ENCODE data around the gene CLEC2A. TPM values are rescaled to one million over a fixed set of nuclear protein-coding genes. Genes with fewer than 3 reads are reported as not detected.

The CLEC2A gene
- total RNA-seq, 1 experiment from 2014 or later, result not detected

GRCh38 chr12:9872162-9872561 is 60.0 kb downstream of the CLEC2A start:
- Histone ChIP-seq H3K4me2 (ENCODE audit: low read length) (no peak overlapping the region), H3K4me1 (ENCODE audit: control insufficient read depth in 1 of 2, insufficient read depth in 2 of 2, low read length in 2 of 2) (no peaks in the 10 kb centered on the region), H3K9me2 (ENCODE audit: insufficient read depth) (no peaks in the 10 kb centered on the region), H4K20me1 (ENCODE audit: insufficient read depth) (no peaks in the 10 kb centered on the region; the same call in 1 of the 2 replicates), H2AFZ (ENCODE audit: low read depth, low read length, poor library complexity, severe bottlenecking) (no peak overlapping the region), H3K79me2 (ENCODE audit: insufficient read depth, low read length) (no peaks in the 10 kb centered on the region), H3K36me3 (ENCODE audit: control insufficient read depth in 1 of 2, insufficient read depth in 2 of 2, low read length in 2 of 2) (no peaks in the 10 kb centered on the region), H3K27me3 (ENCODE audit: insufficient read depth, low read length) (peaks cover 37% of the 10 kb centered on the region), H3K9ac (ENCODE audit: low read length) (no peak overlapping the region), H3K27ac (ENCODE audit: low read depth, low read length) (no peak overlapping the region), H3K9me3 (ENCODE audit: control insufficient read depth in 1 of 2, insufficient read depth in 1 of 2, low read depth in 1 of 2, low read length in 2 of 2) (no peaks in the 10 kb centered on the region), H3K4me3 (replicated peaks in 1 of 2; ENCODE audit: low read depth in 1 of 2, low read length in 2 of 2) (no peak overlapping the region)
- RAD21 ChIA-PET (ENCODE audit: low non-redundant PET in 1 of 2, low total read pairs in 2 of 2, uncharacterized antibody in 2 of 2, unreplicated experiment in 2 of 2), result no interaction called here
- no TSS peak for BruUV-seq (replicated peaks)
- POLR2A ChIA-PET, result no interaction called here
- CTCF ChIA-PET, result no interaction called here
- ATAC-seq, result no peak
- intact Hi-C loops (cut with micrococcal nuclease), result no loop called here
- TF ChIP-seq CEBPB (IDR thresholded peaks at IDR 0.05; ENCODE audit: low read depth) (no peak), EGR1 (IDR thresholded peaks at IDR 0.05; ENCODE audit: low read depth) (no peak), SRF (IDR thresholded peaks at IDR 0.05; ENCODE audit: low read depth) (no peak), ATF3 (IDR thresholded peaks at IDR 0.05) (no peak), EZH2phosphoT487 (IDR thresholded peaks at IDR 0.05; ENCODE audit: borderline replicate concordance) (no peak), ZNF274 (IDR thresholded peaks at IDR 0.05; ENCODE audit: low read depth, low read length) (no peak), CTCF (IDR thresholded peaks at IDR 0.05 in 2 of 3, conservative IDR thresholded peaks at IDR 0.05 in 1 of 3; ENCODE audit: borderline replicate concordance in 1 of 3, insufficient read depth in 1 of 3, low read depth in 2 of 3, low read length in 2 of 3) (no peak), FOSL1 (IDR thresholded peaks at IDR 0.05; ENCODE audit: low read depth) (no peak), ELF1 (IDR thresholded peaks at IDR 0.05; ENCODE audit: borderline replicate concordance, low read depth) (no peak)
- TF ChIP-seq, protein P1, sequence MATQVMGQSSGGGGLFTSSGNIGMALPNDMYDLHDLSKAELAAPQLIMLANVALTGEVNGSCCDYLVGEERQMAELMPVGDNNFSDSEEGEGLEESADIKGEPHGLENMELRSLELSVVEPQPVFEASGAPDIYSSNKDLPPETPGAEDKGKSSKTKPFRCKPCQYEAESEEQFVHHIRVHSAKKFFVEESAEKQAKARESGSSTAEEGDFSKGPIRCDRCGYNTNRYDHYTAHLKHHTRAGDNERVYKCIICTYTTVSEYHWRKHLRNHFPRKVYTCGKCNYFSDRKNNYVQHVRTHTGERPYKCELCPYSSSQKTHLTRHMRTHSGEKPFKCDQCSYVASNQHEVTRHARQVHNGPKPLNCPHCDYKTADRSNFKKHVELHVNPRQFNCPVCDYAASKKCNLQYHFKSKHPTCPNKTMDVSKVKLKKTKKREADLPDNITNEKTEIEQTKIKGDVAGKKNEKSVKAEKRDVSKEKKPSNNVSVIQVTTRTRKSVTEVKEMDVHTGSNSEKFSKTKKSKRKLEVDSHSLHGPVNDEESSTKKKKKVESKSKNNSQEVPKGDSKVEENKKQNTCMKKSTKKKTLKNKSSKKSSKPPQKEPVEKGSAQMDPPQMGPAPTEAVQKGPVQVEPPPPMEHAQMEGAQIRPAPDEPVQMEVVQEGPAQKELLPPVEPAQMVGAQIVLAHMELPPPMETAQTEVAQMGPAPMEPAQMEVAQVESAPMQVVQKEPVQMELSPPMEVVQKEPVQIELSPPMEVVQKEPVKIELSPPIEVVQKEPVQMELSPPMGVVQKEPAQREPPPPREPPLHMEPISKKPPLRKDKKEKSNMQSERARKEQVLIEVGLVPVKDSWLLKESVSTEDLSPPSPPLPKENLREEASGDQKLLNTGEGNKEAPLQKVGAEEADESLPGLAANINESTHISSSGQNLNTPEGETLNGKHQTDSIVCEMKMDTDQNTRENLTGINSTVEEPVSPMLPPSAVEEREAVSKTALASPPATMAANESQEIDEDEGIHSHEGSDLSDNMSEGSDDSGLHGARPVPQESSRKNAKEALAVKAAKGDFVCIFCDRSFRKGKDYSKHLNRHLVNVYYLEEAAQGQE (IDR thresholded peaks at IDR 0.05; ENCODE audit: low read depth), result no peak
- TF ChIP-seq, protein P2, sequence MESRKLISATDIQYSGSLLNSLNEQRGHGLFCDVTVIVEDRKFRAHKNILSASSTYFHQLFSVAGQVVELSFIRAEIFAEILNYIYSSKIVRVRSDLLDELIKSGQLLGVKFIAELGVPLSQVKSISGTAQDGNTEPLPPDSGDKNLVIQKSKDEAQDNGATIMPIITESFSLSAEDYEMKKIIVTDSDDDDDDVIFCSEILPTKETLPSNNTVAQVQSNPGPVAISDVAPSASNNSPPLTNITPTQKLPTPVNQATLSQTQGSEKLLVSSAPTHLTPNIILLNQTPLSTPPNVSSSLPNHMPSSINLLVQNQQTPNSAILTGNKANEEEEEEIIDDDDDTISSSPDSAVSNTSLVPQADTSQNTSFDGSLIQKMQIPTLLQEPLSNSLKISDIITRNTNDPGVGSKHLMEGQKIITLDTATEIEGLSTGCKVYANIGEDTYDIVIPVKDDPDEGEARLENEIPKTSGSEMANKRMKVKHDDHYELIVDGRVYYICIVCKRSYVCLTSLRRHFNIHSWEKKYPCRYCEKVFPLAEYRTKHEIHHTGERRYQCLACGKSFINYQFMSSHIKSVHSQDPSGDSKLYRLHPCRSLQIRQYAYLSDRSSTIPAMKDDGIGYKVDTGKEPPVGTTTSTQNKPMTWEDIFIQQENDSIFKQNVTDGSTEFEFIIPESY (IDR thresholded peaks at IDR 0.05; ENCODE audit: extremely low read depth, insufficient replicate concordance, low read length), result no peak
- DNase-seq (ENCODE audit: low read depth, low spot score), result no peak
